Lower leg skin (tissue), 4 donors: ENCODE measurements around the gene NOS3. TPM values are rescaled to one million over a fixed set of nuclear protein-coding genes. Genes with fewer than 3 reads are reported as not detected.

ENCODE experiments used
- DNase-seq, 2 donors: peaks; one replicate each; pipeline ENCODE4 v3.0.0-alpha.2; 2019; ENCODE audit warnings: low spot score in 2 of 2
- H3K4me3 ChIP-seq: fragments of 200-600 bp; sonication (generic); 2 replicates; pipeline ENCODE4 v1.5.1; 2017; ENCODE audit warnings: mild to moderate bottlenecking, low read depth; ENCODE audit not compliant: poor library complexity, severe bottlenecking
- CTCF ChIP-seq, 3 donors: fragments of 450-650 bp; IDR thresholded peaks; one replicate each; pipeline ENCODE4 v1.5.1; 2016; ENCODE audit warnings: antibody characterized with exemption in 3 of 3, mild to moderate bottlenecking in 3 of 3, moderate library complexity in 2 of 3
- POLR2A ChIP-seq, 2 donors: fragments of 450-650 bp; IDR thresholded peaks; one replicate each; pipeline ENCODE4 v1.6.1; 2016 to 2017; ENCODE audit warnings: antibody characterized with exemption in 2 of 2, mild to moderate bottlenecking in 1 of 2, moderate library complexity in 1 of 2
- WGBS, 2 donors: methylation state at CpG; one replicate each; pipeline ENCODE4 v1.1.5; 2018; 5-methylcytosine and 5-hydroxymethylcytosine counted together
- intact Hi-C: fragments of 100-400 bp; cut with DNase I; formaldehyde crosslinking; loops from one replicate; pipeline ENCODE4 v1.15.0; 2023; ENCODE audit warnings: low total_unique reads
- total RNA-seq, 4 donors: library from RNA; depleted of rRNA; stranded (reverse); fragments of >200 nt; gene quantifications; one replicate each; pipeline ENCODE4 v1.1.0, GENCODE V29; 2016

Gene NOS3
- total RNA-seq, 4 donors from 2014 or later = 4.0 to 8.9 (median 5.8) TPM

- no peak overlapping the region for H3K4me3 ChIP-seq
- intact Hi-C loops = loop anchor here (10.0 kb wide), 1 partner anchor 76 kb away; no protein-coding TSS in a partner anchor
- 37 to 46% methylated on average over 2 of the region's 2 CpGs for WGBS, 2 donors
- no peak for DNase-seq
- TF ChIP-seq CTCF (IDR thresholded peaks at IDR 0.05) (no peak), POLR2A (IDR thresholded peaks at IDR 0.05) (no peak)
Observed at GRCh38 chr7:150980663-150981062, 10.2 kb upstream of the NOS3 start.

- 61% methylated on average over 6 of the region's 6 CpGs for WGBS, 2 donors
- no peak for TF ChIP-seq POLR2A (IDR thresholded peaks at IDR 0.05)
- TF ChIP-seq CTCF (IDR thresholded peaks at IDR 0.05) = no peak
- intact Hi-C loops = loop anchor here (10.0 kb wide), 1 partner anchor 77 kb away; no protein-coding TSS in a partner anchor
- H3K4me3 ChIP-seq = no peak overlapping the region
- no peak for DNase-seq
Observed at GRCh38 chr7:150981644-150982043, 9.2 kb upstream of the NOS3 start.

GRCh38 chr7:150982351-150982750 lies 8.5 kb upstream of the NOS3 start:
- DNase-seq = no peak
- WGBS, 2 donors = 22 to 42% methylated on average over 3 of the region's 3 CpGs
- H3K4me3 ChIP-seq = no peak overlapping the region
- no peak for TF ChIP-seq CTCF (IDR thresholded peaks at IDR 0.05)
- no peak for TF ChIP-seq POLR2A (IDR thresholded peaks at IDR 0.05)
- intact Hi-C loops = loop anchor here (10.0 kb wide), 1 partner anchor 78 kb away; no protein-coding TSS in a partner anchor

- DNase-seq = no peak
- intact Hi-C loops = loop anchor here (10.0 kb wide), 1 partner anchor 79 kb away; no protein-coding TSS in a partner anchor
- no peak overlapping the region for H3K4me3 ChIP-seq
- TF ChIP-seq POLR2A (IDR thresholded peaks at IDR 0.05) (no peak), CTCF (IDR thresholded peaks at IDR 0.05) (no peak)
- WGBS, 2 donors = 5 to 9% methylated on average over 2 of the region's 2 CpGs
Observed at GRCh38 chr7:150983893-150984368, 6.9 kb upstream of the NOS3 start.

- intact Hi-C loops = loop anchor here (10.0 kb wide), 1 partner anchor 81 kb away; no protein-coding TSS in a partner anchor
- no peak overlapping the region for H3K4me3 ChIP-seq
- 12 to 13% methylated on average over 14 to 16 of the region's 16 CpGs for WGBS, 2 donors
- TF ChIP-seq POLR2A (IDR thresholded peaks at IDR 0.05) (no peak), CTCF (IDR thresholded peaks at IDR 0.05) (no peak)
- DNase-seq = no peak
Observed at GRCh38 chr7:150986099-150986512, 4.7 kb upstream of the NOS3 start.

- no peak overlapping the region for H3K4me3 ChIP-seq
- TF ChIP-seq CTCF (IDR thresholded peaks at IDR 0.05) (no peak), POLR2A (IDR thresholded peaks at IDR 0.05) (no peak)
- intact Hi-C loops = loop anchor here (10.0 kb wide), 1 partner anchor 82 kb away; no protein-coding TSS in a partner anchor
- 55 to 56% methylated on average over 5 of the region's 5 CpGs for WGBS, 2 donors
- no peak for DNase-seq
Observed at GRCh38 chr7:150986556-150986955, 4.3 kb upstream of the NOS3 start.
